ENCODE measurements around the gene NOTUM. TPM values are rescaled to one million over a fixed set of nuclear protein-coding genes. Genes with fewer than 3 reads are reported as not detected.

Gene NOTUM
- total and polyA plus RNA-seq, 10 of the 15 experiments (the other 5 are each of a cell fraction or from before 2014, with no cell fraction given), result 0.04 to 0.13 TPM; not detected in 8

DNA sequence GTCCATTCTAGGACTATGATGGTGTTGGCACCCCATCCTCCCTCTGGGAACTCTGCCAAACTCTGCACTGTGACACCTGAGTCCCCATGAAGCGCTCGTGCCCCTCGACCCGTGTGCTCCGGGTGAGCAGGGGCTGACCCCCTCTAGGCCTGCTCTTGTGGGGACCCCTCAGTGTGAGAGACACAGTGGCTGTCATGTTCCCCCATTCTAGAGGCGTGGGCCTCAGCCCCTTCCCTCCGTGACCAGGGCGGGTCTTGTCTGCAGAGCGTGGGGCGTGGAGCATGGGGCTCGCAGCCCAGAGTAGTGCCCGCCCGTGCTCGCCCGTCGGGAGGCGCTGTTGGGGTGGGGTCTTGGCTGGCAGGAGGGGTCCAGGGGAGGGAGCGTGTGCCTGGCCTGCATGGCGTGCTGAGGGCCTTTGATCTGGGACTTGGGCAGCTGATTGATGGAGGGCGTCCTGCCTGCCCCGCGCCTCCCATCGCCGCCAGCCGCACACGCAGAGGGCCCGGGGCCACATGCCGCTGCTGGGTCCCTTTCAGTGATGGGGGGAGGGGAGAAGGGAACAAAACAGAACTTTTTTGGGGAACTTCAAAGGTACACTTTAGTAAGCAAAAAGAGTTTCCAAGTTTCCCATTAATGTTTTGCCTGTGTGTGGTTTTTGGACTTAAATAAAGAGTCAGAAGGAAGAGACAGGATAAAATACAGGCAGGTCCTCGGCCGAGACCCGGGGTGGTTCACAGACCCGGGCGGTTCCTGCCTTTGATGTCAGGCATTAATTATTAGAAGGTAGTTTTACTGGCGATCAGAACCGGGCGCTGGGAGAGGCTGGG lies 39.2 kb upstream of the NOTUM start (continued):
- TF ChIP-seq, protein P1, sequence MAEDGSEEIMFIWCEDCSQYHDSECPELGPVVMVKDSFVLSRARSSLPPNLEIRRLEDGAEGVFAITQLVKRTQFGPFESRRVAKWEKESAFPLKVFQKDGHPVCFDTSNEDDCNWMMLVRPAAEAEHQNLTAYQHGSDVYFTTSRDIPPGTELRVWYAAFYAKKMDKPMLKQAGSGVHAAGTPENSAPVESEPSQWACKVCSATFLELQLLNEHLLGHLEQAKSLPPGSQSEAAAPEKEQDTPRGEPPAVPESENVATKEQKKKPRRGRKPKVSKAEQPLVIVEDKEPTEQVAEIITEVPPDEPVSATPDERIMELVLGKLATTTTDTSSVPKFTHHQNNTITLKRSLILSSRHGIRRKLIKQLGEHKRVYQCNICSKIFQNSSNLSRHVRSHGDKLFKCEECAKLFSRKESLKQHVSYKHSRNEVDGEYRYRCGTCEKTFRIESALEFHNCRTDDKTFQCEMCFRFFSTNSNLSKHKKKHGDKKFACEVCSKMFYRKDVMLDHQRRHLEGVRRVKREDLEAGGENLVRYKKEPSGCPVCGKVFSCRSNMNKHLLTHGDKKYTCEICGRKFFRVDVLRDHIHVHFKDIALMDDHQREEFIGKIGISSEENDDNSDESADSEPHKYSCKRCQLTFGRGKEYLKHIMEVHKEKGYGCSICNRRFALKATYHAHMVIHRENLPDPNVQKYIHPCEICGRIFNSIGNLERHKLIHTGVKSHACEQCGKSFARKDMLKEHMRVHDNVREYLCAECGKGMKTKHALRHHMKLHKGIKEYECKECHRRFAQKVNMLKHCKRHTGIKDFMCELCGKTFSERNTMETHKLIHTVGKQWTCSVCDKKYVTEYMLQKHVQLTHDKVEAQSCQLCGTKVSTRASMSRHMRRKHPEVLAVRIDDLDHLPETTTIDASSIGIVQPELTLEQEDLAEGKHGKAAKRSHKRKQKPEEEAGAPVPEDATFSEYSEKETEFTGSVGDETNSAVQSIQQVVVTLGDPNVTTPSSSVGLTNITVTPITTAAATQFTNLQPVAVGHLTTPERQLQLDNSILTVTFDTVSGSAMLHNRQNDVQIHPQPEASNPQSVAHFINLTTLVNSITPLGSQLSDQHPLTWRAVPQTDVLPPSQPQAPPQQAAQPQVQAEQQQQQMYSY (CRISPR knock-in tag; IDR thresholded peaks at IDR 0.05), result no peak
- TF ChIP-seq RELB (IDR thresholded peaks at IDR 0.05; ENCODE audit: low read depth) (no peak), POLR2AphosphoS5 (IDR thresholded peaks at IDR 0.05; ENCODE audit: low read length) (no peak), IRF4 (IDR thresholded peaks at IDR 0.05; ENCODE audit: low read depth, low read length) (no peak), SIN3A (IDR thresholded peaks at IDR 0.05; ENCODE audit: low read depth, low read length) (no peak), JUND (IDR thresholded peaks at IDR 0.05; ENCODE audit: low read depth, low read length) (no peak), BRCA1 (IDR thresholded peaks at IDR 0.05; ENCODE audit: low read depth, low read length) (no peak), SRF (IDR thresholded peaks at IDR 0.05; ENCODE audit: low read depth in 2 of 2, low read length in 2 of 2) (no peak), CREB1 (IDR thresholded peaks at IDR 0.05; ENCODE audit: low read depth) (no peak), ZBTB33 (IDR thresholded peaks at IDR 0.05) (no peak)
- TF ChIP-seq, protein P2, sequence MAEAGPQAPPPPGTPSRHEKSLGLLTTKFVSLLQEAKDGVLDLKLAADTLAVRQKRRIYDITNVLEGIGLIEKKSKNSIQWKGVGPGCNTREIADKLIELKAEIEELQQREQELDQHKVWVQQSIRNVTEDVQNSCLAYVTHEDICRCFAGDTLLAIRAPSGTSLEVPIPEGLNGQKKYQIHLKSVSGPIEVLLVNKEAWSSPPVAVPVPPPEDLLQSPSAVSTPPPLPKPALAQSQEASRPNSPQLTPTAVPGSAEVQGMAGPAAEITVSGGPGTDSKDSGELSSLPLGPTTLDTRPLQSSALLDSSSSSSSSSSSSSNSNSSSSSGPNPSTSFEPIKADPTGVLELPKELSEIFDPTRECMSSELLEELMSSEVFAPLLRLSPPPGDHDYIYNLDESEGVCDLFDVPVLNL (IDR thresholded peaks at IDR 0.05; ENCODE audit: low read depth, low read length), result no peak
